Measurements from ENCODE around the gene CSF2.

Gene CSF2

GRCh38 chr5:132081458-132081857, 7.9 kb downstream of the CSF2 start:
- TF ChIP-seq ZFX (IDR thresholded peaks at IDR 0.05; ENCODE audit: borderline replicate concordance) (no peak), CTCF (IDR thresholded peaks at IDR 0.05) (no peak)
- H3K27ac ChIP-seq, result no peak overlapping the region

- no peak overlapping the region for H3K27ac ChIP-seq
- TF ChIP-seq ZFX (IDR thresholded peaks at IDR 0.05; ENCODE audit: borderline replicate concordance) (no peak), CTCF (IDR thresholded peaks at IDR 0.05) (no peak)
These were observed 8.9 kb downstream of the CSF2 start for GRCh38 chr5:132082329-132083023.

- no peak for TF ChIP-seq ZFX (IDR thresholded peaks at IDR 0.05; ENCODE audit: borderline replicate concordance)
- TF ChIP-seq CTCF (IDR thresholded peaks at IDR 0.05), result no peak
- H3K27ac ChIP-seq, result no peak overlapping the region
These were observed 9.6 kb downstream of the CSF2 start for GRCh38 chr5:132083071-132083678.

- TF ChIP-seq ZFX (IDR thresholded peaks at IDR 0.05; ENCODE audit: borderline replicate concordance), result no peak
- TF ChIP-seq CTCF (IDR thresholded peaks at IDR 0.05), result no peak
- H3K27ac ChIP-seq, result no peak overlapping the region
These were observed 12.1 kb downstream of the CSF2 start for GRCh38 chr5:132085686-132086085.

- TF ChIP-seq ZFX (IDR thresholded peaks at IDR 0.05; ENCODE audit: borderline replicate concordance) (no peak), CTCF (IDR thresholded peaks at IDR 0.05) (no peak)
- H3K27ac ChIP-seq, result no peak overlapping the region
These were observed 12.7 kb downstream of the CSF2 start for GRCh38 chr5:132086277-132086794.

GRCh38 chr5:132087176-132087575, 13.6 kb downstream of the CSF2 start:
- no peak for TF ChIP-seq ZFX (IDR thresholded peaks at IDR 0.05; ENCODE audit: borderline replicate concordance)
- TF ChIP-seq CTCF (IDR thresholded peaks at IDR 0.05), result no peak
- no peak overlapping the region for H3K27ac ChIP-seq

- no peak for TF ChIP-seq CTCF (IDR thresholded peaks at IDR 0.05)
- no peak for TF ChIP-seq ZFX (IDR thresholded peaks at IDR 0.05; ENCODE audit: borderline replicate concordance)
- H3K27ac ChIP-seq, result no peak overlapping the region
These were observed 14.1 kb downstream of the CSF2 start for GRCh38 chr5:132087661-132088060.

Data from 22Rv1 (cell line).